GM19467 (cell line): Measurements from ENCODE around the gene SRRM3.
"Not testable (repeated sequence)": the region's sequence is repeated elsewhere in the genome, so short reads cannot be mapped to it uniquely, and the experiment has no call there.

ENCODE experiments used
- ATAC-seq: cut with Tn5 transposase; IDR thresholded peaks from one replicate; pipeline ENCODE4 v1.9.1; 2021; ENCODE audit warnings: mild to moderate bottlenecking, moderate library complexity; ENCODE audit not compliant: unreplicated experiment

The SRRM3 gene

GRCh38 chr7:76285604-76286374 lies 84.1 kb downstream of the SRRM3 start:
- no peak for ATAC-seq

- no peak for ATAC-seq
Measured at GRCh38 chr7:76286842-76287403, 85.2 kb downstream of the SRRM3 start.

GRCh38 chr7:76290847-76291350 lies 89.2 kb downstream of the SRRM3 start:
- not testable (repeated sequence) for ATAC-seq

- ATAC-seq = peak; percentile 69
Measured at GRCh38 chr7:76291351-76292212, 89.9 kb downstream of the SRRM3 start.

- no peak for ATAC-seq
Measured at GRCh38 chr7:76292213-76292573, 90.5 kb downstream of the SRRM3 start.

GRCh38 chr7:76292911-76293310 lies 91.2 kb downstream of the SRRM3 start:
- ATAC-seq = not testable (repeated sequence)

GRCh38 chr7:76293407-76293901 lies 91.8 kb downstream of the SRRM3 start:
- no peak for ATAC-seq

- ATAC-seq = no peak
Measured at GRCh38 chr7:76294344-76295024, 92.8 kb downstream of the SRRM3 start.

GRCh38 chr7:76296743-76297740 lies 95.3 kb downstream of the SRRM3 start:
- no peak for ATAC-seq

GRCh38 chr7:76300166-76300731 lies 98.6 kb downstream of the SRRM3 start:
- ATAC-seq = no peak

GRCh38 chr7:76301000-76301399 lies 99.3 kb downstream of the SRRM3 start:
- no peak for ATAC-seq

GRCh38 chr7:76302347-76303201 lies 100.9 kb downstream of the SRRM3 start, which contains the start of gene HSPB1:
HSPB1 (plus strand) TSS chr7:76302673; CDS start chr7:76302713, 40 bp downstream.
- no peak for ATAC-seq

- ATAC-seq = peak; percentile 44
Measured at GRCh38 chr7:76303202-76304147, 101.8 kb downstream of the SRRM3 start.

GRCh38 chr7:76304888-76305375 lies 103.2 kb downstream of the SRRM3 start:
- ATAC-seq = no peak

GRCh38 chr7:76308874-76309273 lies 107.2 kb downstream of the SRRM3 start:
- ATAC-seq = not testable (repeated sequence)

- not testable (repeated sequence) for ATAC-seq
Measured at GRCh38 chr7:76309341-76310101, 107.8 kb downstream of the SRRM3 start.
